WTC11 (cell line): ENCODE results near the gene C3.

Experiments
- ELF4 ChIP-seq: sonication (generic); formaldehyde crosslinking; IDR thresholded peaks from 2 replicates; pipeline ENCODE4 v1.8.1; 2022; ENCODE audit warnings: low read depth, mild to moderate bottlenecking, moderate library complexity, missing genetic modification reagents
- GABPB1 ChIP-seq: sonication (generic); formaldehyde crosslinking; IDR thresholded peaks from 2 replicates; pipeline ENCODE4 v1.8.1; 2023; ENCODE audit warnings: mild to moderate bottlenecking, missing genetic modification reagents
- GTF2I ChIP-seq: fragments of 250-450 bp; sonication (Bioruptor Pico); conservative IDR thresholded peaks from 2 replicates; pipeline ENCODE4 v1.4.0; 2021; ENCODE audit warnings: mild to moderate bottlenecking
- NFATC4 ChIP-seq: fragments of 250-450 bp; sonication (Bioruptor Pico); IDR thresholded peaks from 2 replicates; pipeline ENCODE4 v1.9.0; 2021; ENCODE audit warnings: mild to moderate bottlenecking
- RORB ChIP-seq: fragments of 250-450 bp; sonication (Bioruptor Pico); IDR thresholded peaks from 2 replicates; pipeline ENCODE4 v1.9.0; 2021; ENCODE audit warnings: mild to moderate bottlenecking
- TCF7 ChIP-seq: sonication (generic); formaldehyde crosslinking; IDR thresholded peaks from 2 replicates; pipeline ENCODE4 v1.8.0; 2022; ENCODE audit warnings: mild to moderate bottlenecking, low read depth, missing genetic modification reagents, moderate library complexity
- TEAD4 ChIP-seq: sonication (generic); formaldehyde crosslinking; IDR thresholded peaks from 2 replicates; pipeline ENCODE4 v1.8.0; 2022; ENCODE audit warnings: mild to moderate bottlenecking, missing genetic modification reagents
- ZBTB21 ChIP-seq: sonication (generic); formaldehyde crosslinking; IDR thresholded peaks from 2 replicates; pipeline ENCODE4 v1.8.1; 2023; ENCODE audit warnings: mild to moderate bottlenecking, missing genetic modification reagents, borderline replicate concordance
- ZNF317 ChIP-seq: sonication (generic); formaldehyde crosslinking; IDR thresholded peaks from 2 replicates; pipeline ENCODE4 v1.8.1; 2023; ENCODE audit warnings: low read depth, mild to moderate bottlenecking, moderate library complexity, missing genetic modification reagents, borderline replicate concordance
- TF ChIP-seq, protein P1 (sequence below): fragments of 200-600 bp; IDR thresholded peaks from 2 replicates; pipeline ENCODE4 v1.8.0; 2022; ENCODE audit warnings: antibody characterized with exemption
- TF ChIP-seq, protein P2 (sequence below): sonication (generic); formaldehyde crosslinking; IDR thresholded peaks from 2 replicates; pipeline ENCODE4 v1.8.0; 2022; ENCODE audit warnings: mild to moderate bottlenecking, missing genetic modification reagents
- TF ChIP-seq, protein P3 (sequence below): sonication (generic); formaldehyde crosslinking; IDR thresholded peaks from 2 replicates; pipeline ENCODE4 v1.8.0; 2022; ENCODE audit warnings: mild to moderate bottlenecking, missing genetic modification reagents
- TF ChIP-seq, protein P4 (sequence below): sonication (generic); formaldehyde crosslinking; IDR thresholded peaks from 2 replicates; pipeline ENCODE4 v1.8.0; 2023; ENCODE audit warnings: missing genetic modification reagents

DNA sequence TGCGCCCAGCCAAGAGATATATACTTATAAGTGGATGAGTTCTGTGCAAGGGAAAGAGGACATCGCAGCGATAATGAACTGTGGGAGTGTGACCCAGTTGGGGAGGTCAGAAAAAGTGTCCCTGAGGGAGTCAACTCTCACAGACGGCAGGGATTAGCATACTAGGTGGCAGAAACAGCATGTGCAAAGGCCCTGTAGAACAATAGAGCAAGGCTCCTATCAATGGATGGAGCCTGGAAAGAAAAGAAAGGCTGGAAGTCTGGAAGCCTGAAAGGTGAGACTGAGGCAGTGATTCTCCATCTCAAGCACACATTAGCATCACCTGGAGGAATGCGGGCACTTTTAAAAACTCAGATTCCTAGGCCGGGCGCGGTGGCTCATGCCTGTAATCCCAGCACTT lies 29.1 kb downstream of the C3 start:
- TF ChIP-seq, protein P1, sequence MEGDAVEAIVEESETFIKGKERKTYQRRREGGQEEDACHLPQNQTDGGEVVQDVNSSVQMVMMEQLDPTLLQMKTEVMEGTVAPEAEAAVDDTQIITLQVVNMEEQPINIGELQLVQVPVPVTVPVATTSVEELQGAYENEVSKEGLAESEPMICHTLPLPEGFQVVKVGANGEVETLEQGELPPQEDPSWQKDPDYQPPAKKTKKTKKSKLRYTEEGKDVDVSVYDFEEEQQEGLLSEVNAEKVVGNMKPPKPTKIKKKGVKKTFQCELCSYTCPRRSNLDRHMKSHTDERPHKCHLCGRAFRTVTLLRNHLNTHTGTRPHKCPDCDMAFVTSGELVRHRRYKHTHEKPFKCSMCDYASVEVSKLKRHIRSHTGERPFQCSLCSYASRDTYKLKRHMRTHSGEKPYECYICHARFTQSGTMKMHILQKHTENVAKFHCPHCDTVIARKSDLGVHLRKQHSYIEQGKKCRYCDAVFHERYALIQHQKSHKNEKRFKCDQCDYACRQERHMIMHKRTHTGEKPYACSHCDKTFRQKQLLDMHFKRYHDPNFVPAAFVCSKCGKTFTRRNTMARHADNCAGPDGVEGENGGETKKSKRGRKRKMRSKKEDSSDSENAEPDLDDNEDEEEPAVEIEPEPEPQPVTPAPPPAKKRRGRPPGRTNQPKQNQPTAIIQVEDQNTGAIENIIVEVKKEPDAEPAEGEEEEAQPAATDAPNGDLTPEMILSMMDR = no peak
- TF ChIP-seq, protein P2, sequence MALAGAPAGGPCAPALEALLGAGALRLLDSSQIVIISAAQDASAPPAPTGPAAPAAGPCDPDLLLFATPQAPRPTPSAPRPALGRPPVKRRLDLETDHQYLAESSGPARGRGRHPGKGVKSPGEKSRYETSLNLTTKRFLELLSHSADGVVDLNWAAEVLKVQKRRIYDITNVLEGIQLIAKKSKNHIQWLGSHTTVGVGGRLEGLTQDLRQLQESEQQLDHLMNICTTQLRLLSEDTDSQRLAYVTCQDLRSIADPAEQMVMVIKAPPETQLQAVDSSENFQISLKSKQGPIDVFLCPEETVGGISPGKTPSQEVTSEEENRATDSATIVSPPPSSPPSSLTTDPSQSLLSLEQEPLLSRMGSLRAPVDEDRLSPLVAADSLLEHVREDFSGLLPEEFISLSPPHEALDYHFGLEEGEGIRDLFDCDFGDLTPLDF = no peak
- TF ChIP-seq, protein P3, sequence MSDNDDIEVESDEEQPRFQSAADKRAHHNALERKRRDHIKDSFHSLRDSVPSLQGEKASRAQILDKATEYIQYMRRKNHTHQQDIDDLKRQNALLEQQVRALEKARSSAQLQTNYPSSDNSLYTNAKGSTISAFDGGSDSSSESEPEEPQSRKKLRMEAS (CRISPR knock-in tag) = no peak
- TF ChIP-seq GTF2I (CRISPR knock-in tag) (no peak), GABPB1 (CRISPR knock-in tag) (no peak), RORB (no peak), ELF4 (no peak), ZBTB21 (CRISPR knock-in tag) (no peak), NFATC4 (no peak), TCF7 (CRISPR knock-in tag) (no peak), ZNF317 (CRISPR knock-in tag) (no peak), TEAD4 (CRISPR knock-in tag) (no peak)
- TF ChIP-seq, protein P4, sequence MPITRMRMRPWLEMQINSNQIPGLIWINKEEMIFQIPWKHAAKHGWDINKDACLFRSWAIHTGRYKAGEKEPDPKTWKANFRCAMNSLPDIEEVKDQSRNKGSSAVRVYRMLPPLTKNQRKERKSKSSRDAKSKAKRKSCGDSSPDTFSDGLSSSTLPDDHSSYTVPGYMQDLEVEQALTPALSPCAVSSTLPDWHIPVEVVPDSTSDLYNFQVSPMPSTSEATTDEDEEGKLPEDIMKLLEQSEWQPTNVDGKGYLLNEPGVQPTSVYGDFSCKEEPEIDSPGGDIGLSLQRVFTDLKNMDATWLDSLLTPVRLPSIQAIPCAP = no peak
